Measurements from ENCODE around the gene MRPL36.

DNA sequence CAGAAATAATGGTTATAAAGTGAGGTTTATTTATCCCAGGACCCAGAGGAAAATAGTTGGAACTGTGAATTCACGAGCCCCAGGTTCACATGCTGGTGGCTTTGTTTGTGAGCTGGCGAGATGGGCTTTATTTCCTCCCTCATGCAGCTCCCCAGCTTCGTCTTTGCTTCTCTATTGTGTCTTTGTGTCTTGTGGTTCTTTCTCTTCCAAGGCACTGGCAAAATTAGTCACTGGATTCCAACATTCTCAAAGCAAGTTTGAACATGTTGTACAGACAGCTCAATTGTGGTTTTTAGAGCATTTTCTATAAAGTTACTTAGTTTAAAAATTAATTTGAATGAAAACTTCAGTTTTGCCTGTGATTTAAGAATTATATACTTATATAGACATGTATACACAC, 8.8 kb upstream of the MRPL36 start:
- TF ChIP-seq POLR2A (IDR thresholded peaks at IDR 0.05; ENCODE audit: low read depth, low read length) (no peak), POLR2AphosphoS5 (IDR thresholded peaks at IDR 0.05; ENCODE audit: low read depth, low read length) (no peak), TAF1 (IDR thresholded peaks at IDR 0.05; ENCODE audit: borderline replicate concordance, low read depth, low read length) (no peak)

Data from GM12892 (cell line).